HG03469 (cell line): ENCODE data around the gene BEST3.
A peak's percentile ranks its signal among the peaks of the same experiment; 100 is the strongest.

ENCODE experiments used
- ATAC-seq: cut with Tn5 transposase; IDR thresholded peaks from one replicate; pipeline ENCODE4 v1.9.1; 2021; ENCODE audit warnings: mild to moderate bottlenecking, moderate library complexity, moderate number of reproducible peaks; ENCODE audit not compliant: unreplicated experiment

BEST3 gene

DNA sequence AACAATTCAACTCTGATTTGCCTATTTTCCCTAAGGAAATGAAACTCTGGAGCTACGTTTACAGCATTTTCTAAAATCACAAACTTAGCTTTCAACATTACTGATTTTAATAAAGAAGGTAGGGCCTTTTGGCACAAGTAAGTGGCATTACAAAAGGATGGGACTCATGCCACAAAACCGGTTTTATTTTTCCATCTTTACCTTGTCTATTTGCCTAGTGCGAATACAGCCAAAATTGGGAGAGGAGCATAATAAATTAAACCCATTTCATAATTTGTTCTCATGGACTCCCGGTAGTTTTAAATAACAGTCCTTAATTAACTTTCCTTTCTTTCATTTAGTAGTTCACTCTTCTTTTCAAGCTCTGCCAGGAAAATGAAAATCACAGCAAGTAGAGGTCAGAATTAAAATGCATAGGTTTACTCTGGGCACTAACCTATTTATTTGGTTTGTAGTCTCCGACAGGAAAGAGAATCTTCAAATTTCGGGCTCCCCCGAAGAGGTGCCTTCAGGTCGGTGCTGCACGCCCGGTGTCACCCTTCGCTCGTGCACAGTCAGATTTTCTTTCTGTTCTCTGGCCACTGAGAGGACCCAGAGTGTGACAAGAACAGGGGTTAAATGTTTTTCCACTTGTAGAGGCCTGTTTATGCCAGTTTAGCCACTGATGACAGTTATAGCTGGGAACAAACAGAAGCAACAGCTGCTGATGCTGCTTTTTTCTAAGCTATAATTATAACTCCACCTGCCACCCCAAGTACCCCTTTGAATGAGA, at the start of gene BEST3:
TSS of gene BEST3 (minus strand) at position 535 of the 772 bp plus-strand sequence. CDS start 1,505 bp downstream, outside the sequence.
- ATAC-seq: no peak

DNA sequence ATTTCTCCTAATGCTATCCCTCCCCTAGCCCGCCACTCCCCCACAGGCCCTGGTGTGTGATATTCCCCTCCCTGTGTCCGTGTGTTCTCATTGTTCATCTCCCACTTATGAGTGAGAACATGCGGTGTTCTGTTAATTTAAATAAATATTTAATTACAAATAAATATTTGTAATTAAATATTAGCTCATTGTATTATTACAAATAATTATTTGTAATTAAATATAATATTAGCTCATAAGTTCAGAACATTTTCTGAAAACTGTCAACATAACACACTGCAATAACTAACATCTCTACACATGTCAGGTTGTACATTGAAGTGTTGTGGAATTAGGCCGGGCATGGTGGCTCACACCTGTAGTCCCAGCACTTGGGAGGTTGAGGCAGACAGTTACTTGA, 45.0 kb upstream of the BEST3 start:
- no peak for ATAC-seq

DNA sequence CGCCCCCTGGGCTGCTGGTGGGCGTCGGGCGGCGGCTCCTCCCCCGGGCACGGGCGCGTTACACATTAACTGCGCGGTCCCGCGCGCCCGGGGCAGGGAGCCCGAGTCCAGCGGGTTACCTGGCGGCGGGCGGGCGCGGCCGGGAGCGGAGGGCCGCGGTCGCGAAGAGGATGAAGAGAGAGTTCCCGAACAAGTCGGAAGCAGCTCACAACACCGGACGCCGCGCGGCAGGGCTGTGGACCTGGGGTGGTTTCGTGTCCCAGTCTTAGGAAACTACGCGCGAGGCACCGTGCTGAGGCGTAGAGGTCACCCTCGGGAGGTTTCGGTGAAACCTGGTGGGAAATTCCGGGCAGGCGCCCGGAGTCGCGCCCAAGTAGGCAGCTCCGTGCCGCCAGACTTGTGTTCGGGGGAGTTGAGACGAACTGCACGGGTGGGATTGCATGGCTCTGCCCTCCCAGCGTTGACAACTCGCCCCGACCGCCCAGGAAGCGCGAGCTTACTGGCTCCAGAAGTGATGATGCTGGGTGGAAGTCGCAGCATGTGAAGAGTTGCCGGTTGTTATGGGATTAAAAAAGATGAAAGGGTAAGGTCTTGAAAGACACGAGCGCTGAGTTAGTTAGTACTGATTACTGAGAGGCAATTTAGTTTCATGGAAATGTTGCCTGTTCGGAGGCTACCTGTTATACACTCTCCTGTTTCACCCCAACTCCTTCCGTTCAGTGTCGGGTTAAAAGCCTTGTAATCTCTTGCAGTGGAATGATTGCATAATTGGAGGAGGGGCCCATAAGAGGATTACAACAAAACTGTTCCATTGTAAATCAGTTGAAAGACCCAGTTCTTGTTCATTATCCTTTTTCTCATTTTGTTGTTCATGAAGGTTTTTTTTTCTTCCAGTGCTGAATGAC, 40.4 kb upstream of the BEST3 start:
- peak; percentile 28 for ATAC-seq

DNA sequence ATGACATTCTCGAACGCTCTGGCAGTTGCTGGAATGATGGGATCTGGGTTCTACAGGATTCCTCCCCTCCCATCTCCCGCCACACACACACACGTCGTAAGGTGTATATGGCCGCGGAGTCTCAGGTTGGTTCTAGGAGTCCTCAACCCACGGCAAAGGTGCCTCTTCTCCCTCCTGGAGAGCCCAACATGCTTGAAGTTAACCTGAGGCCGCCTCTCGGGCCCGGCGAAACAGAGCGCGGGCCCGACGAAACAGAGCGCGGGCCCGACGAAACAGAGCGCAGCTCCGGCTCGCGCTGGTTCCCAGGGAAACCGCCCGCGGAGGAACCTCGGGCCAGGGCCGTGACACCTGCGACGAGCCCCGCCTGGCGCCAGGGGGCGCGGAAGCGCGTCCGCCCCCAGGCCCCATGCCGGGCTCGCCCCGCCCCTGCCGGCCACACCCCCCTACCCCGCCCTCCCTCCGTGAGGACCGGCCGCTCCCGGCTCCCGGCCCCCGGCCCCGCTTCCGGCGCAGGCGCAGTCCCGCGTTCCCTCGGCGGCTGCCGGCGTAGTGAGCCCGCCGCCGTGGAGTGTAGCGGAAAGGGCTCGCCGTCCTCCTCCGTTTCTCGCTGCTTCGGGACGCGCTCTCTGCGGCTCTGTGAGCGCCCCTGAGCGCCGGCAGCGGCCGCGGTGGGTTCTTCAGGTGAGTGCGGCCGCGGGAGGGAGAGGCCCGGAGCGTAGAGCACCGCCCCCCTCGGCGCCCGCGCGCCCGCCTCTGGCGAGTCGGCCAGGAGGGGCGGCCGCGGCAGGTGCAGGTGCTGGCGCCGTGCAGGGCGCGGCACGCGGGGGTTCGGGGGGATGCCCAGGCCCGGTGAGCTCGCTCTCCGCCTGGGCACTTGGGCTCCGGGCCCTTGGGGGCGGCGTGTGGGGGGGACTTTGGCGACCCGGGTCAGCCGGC, 39.5 kb upstream of the BEST3 start, which contains the start of gene RAB3IP:
TSS of gene RAB3IP (plus strand) at position 510 of the 936 bp plus-strand sequence. CDS start 16,549 bp downstream, outside the sequence.
- ATAC-seq: peak; percentile 71

DNA sequence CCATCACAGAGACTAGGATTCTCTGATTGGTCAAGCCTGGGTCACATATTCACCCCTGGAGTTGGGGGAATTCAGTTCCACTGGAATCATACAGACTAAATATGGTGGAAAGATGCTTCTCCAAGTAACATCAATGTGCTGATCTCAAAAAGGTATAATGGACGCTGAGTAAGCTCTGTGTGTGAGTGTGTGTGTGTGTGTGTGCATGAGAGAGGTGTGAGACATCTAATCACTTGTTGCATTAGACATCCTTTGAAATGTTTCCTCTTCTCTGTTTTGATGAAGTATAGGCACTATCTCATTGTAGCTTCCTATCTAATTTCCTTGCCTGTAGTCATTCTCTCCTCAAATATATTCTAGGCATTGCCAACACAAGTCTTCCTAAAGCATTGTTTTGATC, 34.5 kb upstream of the BEST3 start:
- ATAC-seq: no peak

DNA sequence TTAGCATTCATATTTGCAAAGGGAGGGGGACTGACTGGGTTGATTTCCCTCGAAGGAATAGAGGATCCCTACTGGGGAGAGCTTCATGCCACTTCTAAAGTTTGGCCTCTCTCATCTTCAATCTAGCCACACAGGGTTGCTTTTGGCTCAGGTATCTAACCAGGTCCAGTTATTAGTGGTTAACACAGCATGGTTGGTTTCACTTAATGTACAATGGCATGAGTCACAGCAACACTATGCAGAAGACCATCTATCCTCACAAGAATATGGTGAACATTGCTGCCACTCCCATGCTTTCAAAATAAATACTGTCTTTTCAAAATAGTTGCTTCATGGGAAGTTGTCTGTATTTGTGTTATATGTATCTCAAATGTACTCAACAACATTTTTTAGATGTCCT, 33.0 kb upstream of the BEST3 start:
- no peak for ATAC-seq

DNA sequence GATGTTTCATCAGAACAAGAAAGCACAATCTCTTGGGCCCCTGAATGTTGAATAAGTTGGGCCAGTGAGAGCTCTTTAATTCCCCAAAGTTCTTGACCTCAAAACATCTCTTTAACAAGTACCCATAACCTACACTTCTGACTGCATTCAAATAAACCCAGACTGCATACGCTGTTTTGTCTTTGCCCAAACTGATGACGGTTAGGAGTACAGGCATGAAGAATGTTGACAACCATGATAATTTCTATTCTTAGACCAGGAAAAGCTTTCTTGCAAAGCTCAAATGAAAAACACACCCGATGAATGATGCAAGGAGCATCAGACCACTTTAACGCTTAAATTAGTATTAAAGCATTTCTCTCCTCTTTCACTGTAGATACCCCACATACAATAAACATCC, 27.8 kb upstream of the BEST3 start:
- ATAC-seq: no peak

DNA sequence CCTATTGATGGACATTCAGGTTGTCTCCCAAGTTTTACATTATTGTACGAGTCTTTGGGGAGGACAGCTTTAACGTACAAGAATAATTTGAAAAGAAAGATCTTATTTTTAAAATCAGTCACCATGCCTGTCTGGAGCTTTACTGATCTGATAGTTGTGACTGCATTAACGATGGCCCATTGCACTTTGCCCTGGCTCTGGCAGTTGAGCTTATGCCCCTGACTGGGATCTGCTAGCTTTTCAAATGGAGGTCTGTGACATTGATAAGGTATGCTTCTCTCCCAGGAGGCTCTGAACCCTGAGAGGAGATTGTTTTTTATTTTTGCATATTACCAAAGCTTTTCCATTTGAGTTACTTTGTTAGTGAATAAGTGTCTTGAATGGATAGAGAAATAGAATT, 21.6 kb upstream of the BEST3 start:
- no peak for ATAC-seq

DNA sequence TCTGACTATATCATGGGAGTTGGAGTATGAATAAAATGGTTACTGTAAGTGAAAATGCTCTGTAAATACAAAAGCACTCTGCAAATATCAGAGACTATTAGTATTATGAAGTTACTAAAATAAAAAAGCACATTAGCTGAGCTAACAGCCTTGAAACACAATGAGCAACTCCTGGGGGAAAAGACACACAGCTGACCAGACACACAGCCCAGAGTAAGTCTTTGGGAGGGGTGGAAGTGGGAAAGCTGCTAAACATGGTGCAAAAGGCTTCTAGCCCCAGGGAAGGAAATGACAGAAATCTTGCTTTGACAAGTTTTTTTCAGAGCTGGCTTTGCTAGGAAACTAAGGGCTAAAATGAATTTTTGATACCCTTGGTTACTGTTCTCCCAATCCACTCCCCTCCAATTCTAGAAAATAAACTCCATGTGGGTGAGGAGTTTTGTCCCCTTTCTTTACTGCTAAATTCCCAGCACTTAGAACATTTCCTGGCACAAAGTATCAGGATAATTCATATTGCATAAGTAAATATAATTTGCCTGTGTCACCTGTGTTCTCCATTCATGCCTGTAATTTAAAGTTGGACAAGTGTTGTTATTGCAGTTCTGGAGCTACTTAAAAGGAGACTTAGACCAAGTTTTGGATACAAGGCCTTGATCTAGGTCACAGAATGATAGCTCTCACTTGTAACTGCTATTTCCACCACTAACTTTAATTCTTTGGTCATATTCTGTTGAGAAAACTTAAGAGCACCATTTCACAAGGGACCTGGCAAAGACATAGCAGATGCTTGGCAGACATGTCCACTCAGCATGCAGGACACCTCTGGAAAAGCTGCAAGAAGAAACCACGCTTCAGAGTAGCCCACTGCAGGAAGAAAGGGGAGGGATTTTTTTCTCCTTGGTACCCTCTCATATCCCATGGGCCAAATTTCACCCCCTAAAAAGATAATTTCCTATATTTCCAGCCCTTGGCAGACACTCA, 20.5 kb upstream of the BEST3 start:
- no peak for ATAC-seq

DNA sequence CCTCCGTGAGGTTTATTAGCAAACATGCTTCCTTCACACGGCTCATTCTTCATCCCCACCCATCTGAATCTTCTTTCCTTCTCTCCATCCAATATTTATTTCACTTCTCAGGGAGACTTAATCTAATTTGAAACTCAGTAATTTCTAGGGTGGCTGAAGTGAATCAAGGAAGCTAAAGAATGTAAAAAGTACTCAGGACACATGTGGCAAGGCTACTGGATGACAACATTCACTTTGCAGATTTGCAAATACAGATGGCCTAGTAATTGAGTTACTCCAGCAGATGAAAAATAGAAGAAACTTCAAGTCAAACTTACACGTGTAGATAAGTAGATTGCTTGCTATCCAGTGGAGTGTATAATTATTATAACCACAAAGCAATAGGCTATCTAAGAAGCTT, 15.4 kb upstream of the BEST3 start:
- ATAC-seq: no peak

DNA sequence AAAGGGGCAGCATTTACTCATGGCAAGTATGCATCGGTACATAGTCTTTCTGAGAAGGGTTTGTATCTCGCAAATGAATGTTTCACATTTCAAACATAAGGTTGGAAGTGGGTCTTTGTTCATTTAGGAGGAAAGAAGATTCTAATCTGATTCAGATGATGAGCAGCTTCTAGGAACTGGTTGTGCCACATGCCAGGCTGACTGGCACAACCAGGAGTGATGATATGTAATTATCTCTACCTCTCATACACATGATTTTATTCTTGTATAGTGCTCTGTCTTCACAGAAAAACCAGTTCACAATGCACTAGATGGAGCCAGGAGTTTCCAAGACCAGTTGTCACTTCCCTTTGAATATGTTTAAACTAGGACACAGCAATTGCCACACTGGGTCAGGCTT, 13.7 kb upstream of the BEST3 start:
- no peak for ATAC-seq

DNA sequence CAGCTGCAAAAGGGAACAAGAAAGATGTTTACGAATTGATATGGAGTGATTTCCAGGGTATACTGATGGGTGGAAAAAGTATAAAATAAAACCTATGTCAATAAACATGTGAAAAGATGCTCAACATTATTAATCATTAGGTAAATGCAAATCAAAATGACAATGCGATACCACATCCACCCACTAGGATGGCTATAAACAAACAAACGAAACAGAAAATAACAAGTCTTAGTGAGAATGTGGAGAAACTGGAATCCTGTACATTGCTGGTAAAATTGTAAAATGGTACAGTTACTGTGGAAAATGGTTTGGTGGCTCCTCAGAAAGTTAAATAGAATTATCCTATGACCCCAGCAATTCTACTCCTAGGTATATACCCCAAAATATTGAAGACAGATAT, 9.5 kb upstream of the BEST3 start:
- no peak for ATAC-seq

DNA sequence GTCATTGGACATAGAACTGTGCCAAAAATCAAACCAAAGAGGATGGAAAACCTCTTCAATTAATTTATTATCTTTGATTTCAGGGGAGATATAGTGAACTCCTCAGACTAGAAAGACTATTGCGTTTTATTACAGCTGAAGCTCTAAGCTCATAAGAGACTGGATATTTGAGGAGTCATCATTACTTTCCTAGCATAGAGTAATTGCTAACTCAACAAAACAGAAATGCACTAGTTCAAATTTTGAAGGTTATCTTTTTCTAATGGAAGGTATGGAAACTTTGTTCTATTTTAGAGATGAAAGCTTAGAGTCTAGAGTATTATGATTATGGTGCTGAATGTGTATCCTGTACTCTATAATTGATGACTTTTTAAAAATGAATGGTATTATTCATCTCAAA, 5.3 kb upstream of the BEST3 start:
- ATAC-seq: no peak

DNA sequence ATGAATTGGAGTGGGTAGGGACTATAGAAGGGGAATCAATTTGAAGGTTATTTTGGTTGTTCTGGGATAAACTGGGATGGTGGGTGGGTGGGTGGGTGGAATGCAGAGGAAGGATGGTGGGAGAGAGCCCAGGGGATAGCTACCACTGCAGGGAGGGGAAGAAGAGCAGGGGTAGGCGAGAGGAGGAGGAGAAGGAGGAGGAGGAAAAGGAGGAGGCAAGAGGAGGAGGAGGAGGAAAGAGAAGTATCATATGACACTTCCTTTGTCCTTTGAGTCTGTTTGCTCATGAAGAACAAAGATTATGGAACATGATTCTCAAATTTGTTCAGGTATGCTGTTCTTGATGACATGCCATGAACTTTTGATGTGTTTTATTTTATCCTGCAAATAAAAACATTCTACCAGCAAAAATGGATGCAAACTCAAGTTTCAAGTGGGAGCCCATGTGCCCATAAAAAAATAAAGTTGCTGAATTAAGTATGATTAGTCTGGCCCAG, 4.1 kb upstream of the BEST3 start:
- no peak for ATAC-seq

DNA sequence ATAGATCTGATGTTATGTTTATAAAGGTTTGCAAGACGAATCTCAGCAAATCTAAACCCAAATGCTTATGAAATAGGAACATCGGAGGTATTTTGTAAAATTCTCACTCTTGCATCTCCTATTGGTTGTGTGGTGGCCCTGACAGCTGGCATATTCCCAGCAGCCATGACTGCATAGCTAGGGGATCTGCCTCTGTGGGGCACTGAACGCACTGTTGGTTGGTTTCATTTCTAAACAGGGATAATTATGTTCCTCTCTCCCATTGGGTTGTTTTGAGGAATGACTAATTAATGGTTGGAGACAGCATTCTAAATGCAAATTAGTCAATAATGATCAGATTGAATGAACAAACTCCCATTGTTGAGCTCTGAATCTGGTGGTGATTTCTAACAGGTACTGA, 2.7 kb upstream of the BEST3 start:
- no peak for ATAC-seq

DNA sequence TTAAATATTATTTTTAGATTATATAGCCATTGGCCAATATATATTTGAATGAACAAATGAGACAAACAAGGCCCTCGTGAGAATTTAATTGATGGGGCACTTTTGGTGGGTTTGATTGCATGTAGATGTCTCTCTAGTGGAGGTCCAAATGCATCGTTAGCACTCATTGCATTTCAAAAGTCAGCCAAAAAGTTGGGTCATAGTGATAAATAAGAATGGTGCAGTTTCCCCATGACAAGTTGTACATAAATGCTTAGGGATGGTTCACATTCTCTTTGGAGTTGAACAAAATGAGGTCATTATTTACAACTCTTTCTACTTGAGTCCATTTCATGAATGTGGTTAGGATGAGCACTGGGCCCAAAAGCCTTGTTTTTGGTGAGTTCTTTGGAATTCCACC, 1.0 kb downstream of the BEST3 start:
- no peak for ATAC-seq

DNA sequence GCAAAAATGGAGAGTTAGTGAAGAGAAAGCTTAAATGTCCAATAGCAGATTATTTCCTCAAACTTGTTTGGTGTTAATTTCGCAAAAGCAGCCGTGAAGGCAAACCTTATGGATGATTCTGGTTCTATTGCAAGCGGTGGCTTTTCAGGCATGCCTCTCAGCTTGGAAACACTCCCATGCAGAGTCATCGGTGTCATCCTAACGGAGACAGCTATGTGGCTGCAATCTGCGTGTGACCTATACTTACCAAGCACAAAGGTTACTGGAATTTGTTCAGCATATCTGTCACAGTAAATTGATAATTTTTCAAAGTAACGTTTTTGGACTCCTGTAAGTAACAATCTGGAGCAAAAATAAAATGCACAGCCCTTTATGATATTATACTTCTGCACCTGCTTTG, 5.0 kb downstream of the BEST3 start:
- ATAC-seq: no peak

DNA sequence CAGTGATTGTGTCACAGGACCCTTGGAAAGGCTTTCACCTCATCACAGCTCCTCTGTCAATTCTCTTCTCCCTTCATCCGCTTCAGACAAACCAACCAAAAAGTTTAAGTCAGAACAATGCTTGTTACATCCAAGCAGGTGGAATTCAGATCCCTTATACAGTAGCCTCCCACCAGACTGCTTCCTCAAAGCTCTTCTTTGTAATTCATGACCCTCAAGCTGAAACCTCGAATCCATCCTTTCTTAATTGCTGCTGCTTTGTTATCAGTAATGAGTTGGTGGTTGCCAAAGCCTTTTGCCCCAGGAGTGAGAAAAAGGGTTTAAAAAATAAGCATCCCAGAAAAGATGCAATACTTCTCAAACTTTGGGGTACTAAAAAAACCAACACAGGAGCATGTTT, 9.5 kb downstream of the BEST3 start:
- ATAC-seq: no peak
